H1 (cell line): ENCODE data around the gene PPP1R2. TPM values are rescaled to one million over a fixed set of nuclear protein-coding genes. Genes with fewer than 3 reads are reported as not detected.

Source experiments
- RFX5 ChIP-seq: IDR thresholded peaks from 2 replicates; pipeline ENCODE4 v1.6.1; 2011; ENCODE audit warnings: low read depth, low read length, improper control_type of control experiment, borderline replicate concordance
- SAP30 ChIP-seq: fragments of 300-600 bp; sonication (generic); IDR thresholded peaks from 2 replicates; pipeline ENCODE4 v1.7.1; 2012; ENCODE audit warnings: low read length, moderate library complexity, mild to moderate bottlenecking, inconsistent platforms; ENCODE audit not compliant: insufficient read depth, insufficient replicate concordance
- SUZ12 ChIP-seq: fragments of 200-600 bp; sonication (generic); IDR thresholded peaks from 2 replicates; pipeline ENCODE4 v1.6.1; 2012; ENCODE audit warnings: mild to moderate bottlenecking, inconsistent platforms, low read length, moderate library complexity, mixed read lengths
- ZNF274 ChIP-seq: IDR thresholded peaks from 2 replicates; pipeline ENCODE4 v1.7.0; 2012; ENCODE audit warnings: low read length, borderline replicate concordance; ENCODE audit errors: extremely low read depth
- polyA plus RNA-seq, 7 experiments: library from polyadenylated mRNA; depleted of rRNA in 3 of 7; stranded (reverse) in 5 of 7; unstranded in 2 of 7; fragments of >200 nt in 5 of 7; fragments of 200-250 nt in 2 of 7; gene quantifications; 1 replicate in 5 of 7; 2 replicates in 1 of 7; 4 replicates in 1 of 7; pipeline versions ENCODE4 v1.2.1 to v1.2.3, GENCODE V29; 2011 to 2013; ENCODE audit warnings: missing spikeins in 2 of 7, mixed read lengths in 2 of 7
- total RNA-seq: library from RNA; stranded (reverse); fragmentation: NEBNext Ultra II Directional; extraction: Animal tissue kit (Norgen Biotek cat#: 25700); gene quantifications from 2 replicates; pipeline ENCODE4 v1.2.1, GENCODE V29; 2021

The PPP1R2 gene
- total and polyA plus RNA-seq, 2 of the 8 experiments (the other 6 are each of a cell fraction or from before 2014, with no cell fraction given), result 14.0 to 26.5 TPM

GRCh38 chr3:195542316-195542697 is 818 bp downstream of the PPP1R2 start (continued):
- TF ChIP-seq RFX5, result no peak
- no peak for TF ChIP-seq ZNF274
- no peak for TF ChIP-seq SUZ12
- no peak for TF ChIP-seq SAP30
- TF ChIP-seq, all 59 proteins: peak for 0
